Neural crest cell (in vitro differentiated cells): ENCODE results near the gene CRB2. TPM values are rescaled to one million over a fixed set of nuclear protein-coding genes. Genes with fewer than 3 reads are reported as not detected.
A peak's percentile ranks its signal among the peaks of the same experiment; 100 is the strongest.

Experiments
- DNase-seq: peaks from one replicate; pipeline ENCODE4 v3.0.0; 2021; ENCODE audit warnings: low read depth, mixed read lengths, low spot score
- H3K27ac Mint-ChIP-seq: one replicate; pipeline ENCODE4 v1.8.0; 2021; ENCODE audit warnings: mild to moderate bottlenecking, mixed read lengths; ENCODE audit not compliant: unreplicated experiment
- H3K27me3 Mint-ChIP-seq: 2 replicates; pipeline ENCODE4 v1.8.0; 2021; ENCODE audit warnings: low read depth, mild to moderate bottlenecking, mixed read lengths
- H3K36me3 Mint-ChIP-seq: 2 replicates; pipeline ENCODE4 v1.8.0; 2021; ENCODE audit warnings: low read depth, mild to moderate bottlenecking, mixed read lengths
- H3K4me1 Mint-ChIP-seq: 2 replicates; pipeline ENCODE4 v1.8.0; 2021; ENCODE audit warnings: mixed read lengths
- H3K4me3 Mint-ChIP-seq: one replicate; pipeline ENCODE4 v1.8.0; 2021; ENCODE audit warnings: mild to moderate bottlenecking, mixed read lengths
- H3K9me3 Mint-ChIP-seq: 2 replicates; pipeline ENCODE4 v1.8.0; 2021; ENCODE audit warnings: mixed read lengths
- CTCF ChIP-seq: fragments of 200-600 bp; sonication (generic); conservative IDR thresholded peaks from 2 replicates; pipeline ENCODE4 v1.5.0; 2021; ENCODE audit warnings: antibody characterized with exemption, mild to moderate bottlenecking
- total RNA-seq: library from RNA; stranded (reverse); gene quantifications from 2 replicates; pipeline ENCODE4 v1.2.1, GENCODE V29; 2021

CRB2 gene
- total RNA-seq, 1 donor from 2014 or later: 80.5 TPM

GRCh38 chr9:123373946-123374345 is 17.9 kb downstream of the CRB2 start:
- peak overlapping the region; percentile 77 for H3K4me3 Mint-ChIP-seq
- no peak for TF ChIP-seq CTCF
- H3K9me3 Mint-ChIP-seq: no peaks in the 10 kb centered on the region
- peak; percentile 55 for DNase-seq
- H3K27ac Mint-ChIP-seq: peak overlapping the region; percentile 50
- peaks cover 5% of the 10 kb centered on the region for H3K27me3 Mint-ChIP-seq
- H3K36me3 Mint-ChIP-seq: no peaks in the 10 kb centered on the region
- H3K4me1 Mint-ChIP-seq: peaks cover 45% of the 10 kb centered on the region

- Mint-ChIP-seq H3K4me3 (no peak overlapping the region), H3K9me3 (no peaks in the 10 kb centered on the region), H3K27ac (no peak overlapping the region), H3K27me3 (peaks cover 5% of the 10 kb centered on the region), H3K4me1 (peaks cover 45% of the 10 kb centered on the region), H3K36me3 (no peaks in the 10 kb centered on the region)
- no peak for DNase-seq
- TF ChIP-seq CTCF: no peak
These were observed 19.6 kb downstream of the CRB2 start for GRCh38 chr9:123375469-123376132.

- Mint-ChIP-seq H3K4me3 (no peak overlapping the region), H3K27ac (peak overlapping the region; percentile 90), H3K36me3 (no peaks in the 10 kb centered on the region), H3K27me3 (peaks cover 5% of the 10 kb centered on the region), H3K9me3 (no peaks in the 10 kb centered on the region), H3K4me1 (peaks cover 45% of the 10 kb centered on the region)
- TF ChIP-seq CTCF: no peak
- DNase-seq: no peak
These were observed 20.4 kb downstream of the CRB2 start for GRCh38 chr9:123376218-123377071.

GRCh38 chr9:123377211-123377971 is 21.4 kb downstream of the CRB2 start:
- TF ChIP-seq CTCF: no peak
- Mint-ChIP-seq H3K36me3 (no peaks in the 10 kb centered on the region), H3K4me1 (peaks cover 41% of the 10 kb centered on the region), H3K27ac (peak overlapping the region; percentile 85), H3K27me3 (peaks cover 5% of the 10 kb centered on the region), H3K9me3 (no peaks in the 10 kb centered on the region), H3K4me3 (peak overlapping the region; percentile 34)
- no peak for DNase-seq

GRCh38 chr9:123378025-123378424 is 22.0 kb downstream of the CRB2 start:
- no peak for DNase-seq
- TF ChIP-seq CTCF: no peak
- Mint-ChIP-seq H3K36me3 (no peaks in the 10 kb centered on the region), H3K4me3 (peak overlapping the region; percentile 38), H3K27me3 (peaks cover 5% of the 10 kb centered on the region), H3K9me3 (no peaks in the 10 kb centered on the region), H3K27ac (no peak overlapping the region), H3K4me1 (peaks cover 37% of the 10 kb centered on the region)
